Esophagus squamous epithelium (tissue), 5 donors: ENCODE results near the gene IQCH. TPM values are rescaled to one million over a fixed set of nuclear protein-coding genes. Genes with fewer than 3 reads are reported as not detected.
A peak's percentile ranks its signal among the peaks of the same experiment; 100 is the strongest.

Experiments
- DNase-seq: peaks from one replicate; lab custom pipeline; 2025; lab: John Stamatoyannopoulos, UW
- H3K27ac ChIP-seq, 4 donors: fragments of 200-600 bp; sonication (generic); one replicate each; pipeline ENCODE4 v1.5.1; 2016 to 2019; ENCODE audit warnings: mild to moderate bottlenecking in 1 of 4
- H3K27me3 ChIP-seq, 4 donors: fragments of 200-600 bp; sonication (generic); 1 replicate in 3 of 4; 2 replicates in 1 of 4; pipeline versions ENCODE4 v1.5.1 to v1.6.0; 2017 to 2021; ENCODE audit warnings: antibody characterized with exemption in 1 of 4
- H3K36me3 ChIP-seq, 3 donors: fragments of 200-600 bp; sonication (generic); one replicate each; pipeline ENCODE4 v1.5.1; 2016 to 2019
- H3K4me1 ChIP-seq, 3 donors: fragments of 200-600 bp; sonication (generic); one replicate each; pipeline ENCODE4 v1.5.1; 2017 to 2019
- H3K4me3 ChIP-seq, 4 donors: fragments of 200-600 bp; sonication (generic); 1 replicate in 3 of 4; 2 replicates in 1 of 4; pipeline ENCODE4 v1.5.1; 2016 to 2019; ENCODE audit warnings: mild to moderate bottlenecking in 2 of 4, moderate library complexity in 1 of 4
- H3K9me3 ChIP-seq, 3 donors: fragments of 200-600 bp; sonication (generic); one replicate each; pipeline ENCODE4 v1.5.1; 2016 to 2019
- CTCF ChIP-seq, 6 experiments: fragments of 450-650 bp in 4 of 6; fragments of 200-600 bp in 2 of 6; sonication (generic) in 2 of 6; IDR thresholded peaks; one replicate each; pipeline ENCODE4 v1.5.1; 2016 to 2019; ENCODE audit warnings: antibody characterized with exemption in 6 of 6, mild to moderate bottlenecking in 4 of 6, moderate library complexity in 4 of 6
- POLR2A ChIP-seq, 4 donors: fragments of 450-650 bp; IDR thresholded peaks; one replicate each; pipeline ENCODE4 v1.6.1; 2017; ENCODE audit warnings: antibody characterized with exemption in 4 of 4, mild to moderate bottlenecking in 4 of 4, moderate library complexity in 3 of 4
- WGBS, 2 donors: methylation state at CpG; one replicate each; pipeline ENCODE4 v1.1.5; 2018; 5-methylcytosine and 5-hydroxymethylcytosine counted together
- intact Hi-C: fragments of 100-400 bp; cut with DNase I; formaldehyde crosslinking; loops from one replicate; pipeline ENCODE4 v1.15.0; 2022
- total RNA-seq, 4 donors: library from RNA; depleted of rRNA; stranded (reverse); fragments of >200 nt; gene quantifications; one replicate each; pipeline ENCODE4 v1.1.0, GENCODE V29; 2016
- donor health status: DM: yes; HTN: yes; CAD: no.

The IQCH gene
- total RNA-seq, 4 donors from 2014 or later, result 1.9 to 3.1 (median 3.0) TPM; not detected in 1

- Histone ChIP-seq H3K9me3 (no peaks in the 10 kb centered on the region), H3K27me3 (no peaks in the 10 kb centered on the region), H3K4me3 (no peak overlapping the region), H3K4me1 (peaks cover 0 to 55% (median 21%) of the 10 kb centered on the region in 3 donors), H3K27ac (peak overlapping the region in 1 of 4 donors; percentile 38), H3K36me3 (no peaks in the 10 kb centered on the region)
- TF ChIP-seq CTCF (IDR thresholded peaks at IDR 0.05) (no peak), POLR2A (IDR thresholded peaks at IDR 0.05) (no peak)
- intact Hi-C loops, result no loop called here
- DNase-seq, result no peak
- 25 to 37% methylated on average over 3 of the region's 3 CpGs for WGBS, 2 donors
Observed at GRCh38 chr15:67468416-67468815, 213.8 kb downstream of the IQCH start.

- Histone ChIP-seq H3K4me3 (no peak overlapping the region), H3K9me3 (no peaks in the 10 kb centered on the region), H3K27ac (peak overlapping the region in 1 of 4 donors; percentile 46), H3K27me3 (no peaks in the 10 kb centered on the region), H3K36me3 (no peaks in the 10 kb centered on the region), H3K4me1 (peaks cover 0 to 52% (median 21%) of the 10 kb centered on the region in 3 donors)
- intact Hi-C loops, result no loop called here
- WGBS, 2 donors, result 55 to 58% methylated on average over 2 to 3 of the region's 3 CpGs
- DNase-seq, result no peak
- TF ChIP-seq CTCF (IDR thresholded peaks at IDR 0.05) (no peak), POLR2A (IDR thresholded peaks at IDR 0.05) (no peak)
Observed at GRCh38 chr15:67469680-67470079, 215.1 kb downstream of the IQCH start.

- H3K9me3 ChIP-seq, result no peaks in the 10 kb centered on the region
- TF ChIP-seq CTCF (IDR thresholded peaks at IDR 0.05) (no peak), POLR2A (IDR thresholded peaks at IDR 0.05) (no peak)
- no peaks in the 10 kb centered on the region for H3K27me3 ChIP-seq
- H3K4me3 ChIP-seq, result no peak overlapping the region
- DNase-seq, result no peak
- 83% methylated on average over 1 of the region's 1 CpG; no CpG with 5 or more reads in 1 of the 2 donors for WGBS, 2 donors
- no peaks in the 10 kb centered on the region for H3K36me3 ChIP-seq
- peaks cover 0 to 21% (median 12%) of the 10 kb centered on the region in 3 donors for H3K4me1 ChIP-seq
- intact Hi-C loops, result no loop called here
- H3K27ac ChIP-seq, result no peak overlapping the region
Observed at GRCh38 chr15:67472957-67473356, 218.4 kb downstream of the IQCH start.

GRCh38 chr15:67474405-67475110 lies 220.0 kb downstream of the IQCH start:
- DNase-seq, result no peak
- Histone ChIP-seq H3K36me3 (no peaks in the 10 kb centered on the region), H3K4me3 (no peak overlapping the region), H3K27me3 (no peaks in the 10 kb centered on the region), H3K27ac (no peak overlapping the region), H3K4me1 (peaks cover 0 to 6% (median 6%) of the 10 kb centered on the region in 3 donors), H3K9me3 (no peaks in the 10 kb centered on the region)
- no peak for TF ChIP-seq POLR2A (IDR thresholded peaks at IDR 0.05)
- no peak for TF ChIP-seq CTCF (IDR thresholded peaks at IDR 0.05)
- intact Hi-C loops, result no loop called here
- 76 to 80% methylated on average over 5 of the region's 5 CpGs for WGBS, 2 donors

GRCh38 chr15:67479781-67480505 lies 225.4 kb downstream of the IQCH start:
- no peak for DNase-seq
- 72 to 86% methylated on average over 4 to 5 of the region's 5 CpGs for WGBS, 2 donors
- TF ChIP-seq CTCF (IDR thresholded peaks at IDR 0.05) (no peak), POLR2A (IDR thresholded peaks at IDR 0.05) (no peak)

More at GRCh38 chr15:67479781-67480505, 225.4 kb downstream of the IQCH start:
- Histone ChIP-seq H3K4me3 (no peak overlapping the region), H3K4me1 (no peaks in the 10 kb centered on the region), H3K27me3 (no peaks in the 10 kb centered on the region), H3K9me3 (no peaks in the 10 kb centered on the region), H3K27ac (no peak overlapping the region), H3K36me3 (no peaks in the 10 kb centered on the region)
- intact Hi-C loops, result no loop called here
